Activated CD8-positive, alpha-beta memory T cell treated with anti-CD3 and anti-CD28 coated beads for 36 hours (primary cell): ENCODE data around the gene OPN1LW. TPM values are rescaled to one million over a fixed set of nuclear protein-coding genes. Genes with fewer than 3 reads are reported as not detected.
"Not testable (repeated sequence)": the region's sequence is repeated elsewhere in the genome, so short reads cannot be mapped to it uniquely, and the experiment has no call there.

Experiments used
- CTCF ChIA-PET: fragments of 350-600 bp; sonication (Branson Sonifier 250); formaldehyde crosslinking; loops from one replicate; lab custom pipeline; 2021; ENCODE audit warnings: antibody characterized with exemption; lab: Charles Lee
- POLR2A ChIA-PET: fragments of 350-600 bp; sonication (Branson Sonifier 250); formaldehyde crosslinking; loops from one replicate; lab custom pipeline; 2021; ENCODE audit warnings: antibody characterized with exemption; lab: Charles Lee
- total RNA-seq, 2 experiments: library from RNA; stranded (reverse); gene quantifications; one replicate each; pipeline ENCODE4 v1.2.3, GENCODE V29; 2021

OPN1LW gene
- total RNA-seq, 2 experiments from 2014 or later, result not detected

DNA sequence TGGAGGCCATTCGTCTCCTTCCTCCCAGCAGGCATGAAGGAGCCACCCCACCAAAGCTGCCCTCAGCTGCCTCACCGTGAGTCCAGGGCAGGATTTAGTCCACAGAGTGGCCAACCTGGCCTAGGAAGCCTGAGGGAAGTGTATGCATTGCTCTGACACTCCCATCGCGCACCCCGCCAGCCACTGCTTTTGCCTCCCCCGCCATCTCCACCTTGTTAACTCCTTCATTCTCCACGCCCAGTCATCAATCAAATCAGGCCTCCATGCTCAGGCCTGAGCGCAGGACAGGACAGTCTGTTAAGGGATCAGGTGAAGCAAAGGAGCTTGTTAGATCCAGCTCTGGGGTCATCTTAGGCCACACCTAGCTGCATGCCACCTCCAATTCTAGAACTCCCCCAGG, 48.8 kb downstream of the OPN1LW start:
- CTCF ChIA-PET, result not testable (repeated sequence)

DNA sequence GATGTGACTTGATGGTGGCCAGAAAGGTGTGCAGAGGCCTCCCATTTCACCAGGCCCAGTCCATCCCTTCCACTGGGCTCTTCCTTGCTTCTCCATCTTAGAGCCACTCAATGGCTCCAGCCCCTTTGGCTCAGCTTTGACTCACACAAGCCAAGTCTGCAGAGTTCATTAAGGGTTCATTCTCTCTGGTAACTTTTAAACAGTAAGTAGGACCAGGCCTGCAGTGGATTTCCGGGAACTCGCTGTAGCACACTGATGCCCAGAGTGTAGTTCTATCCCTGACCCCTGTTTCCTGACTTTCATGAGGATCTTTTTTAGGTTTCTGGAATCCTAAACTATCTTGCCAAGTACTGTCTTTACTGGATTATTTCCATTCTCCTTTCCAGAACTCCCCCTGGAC, 50.3 kb downstream of the OPN1LW start:
- POLR2A ChIA-PET, CTCF ChIA-PET: not testable (repeated sequence)

More for the DNA sequence above, 48.8 kb downstream of the OPN1LW start:
- POLR2A ChIA-PET, result not testable (repeated sequence)

DNA sequence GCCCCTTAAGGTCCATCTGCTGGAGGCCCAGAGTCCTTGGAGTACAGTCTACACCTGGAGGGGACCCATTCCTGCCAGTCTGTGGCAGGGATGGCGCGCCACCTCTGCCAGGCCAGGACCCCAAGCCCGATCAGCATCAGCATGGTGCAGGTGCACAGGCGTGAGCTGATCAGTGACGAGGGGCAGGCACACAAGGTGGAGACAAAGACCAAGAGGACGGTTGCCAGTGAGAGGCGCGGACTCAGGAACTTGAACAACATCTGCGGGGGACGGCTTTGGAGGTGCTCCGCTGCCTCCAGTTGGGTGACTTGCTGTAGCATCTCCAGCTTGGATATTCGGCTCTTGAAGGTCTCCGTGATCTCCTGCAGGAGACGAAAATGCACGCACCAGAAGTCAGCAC, 52.4 kb downstream of the OPN1LW start:
- POLR2A ChIA-PET, CTCF ChIA-PET: not testable (repeated sequence)

Other genes with a start within 250 kb of the OPN1LW start
- not detected for gene AVPR2, start 239.6 kb upstream of the OPN1LW start, total RNA-seq
- gene ARHGAP4, start 218.0 kb upstream of the OPN1LW start, total RNA-seq, result 100 to 1,000 TPM; 112 to 113 TPM
- 100 to 1,000 TPM; 166 to 167 TPM for gene NAA10, start 209.2 kb upstream of the OPN1LW start, total RNA-seq
- 1 to 10 TPM; 5.3 to 6.3 TPM for gene RENBP, start 199.6 kb upstream of the OPN1LW start, total RNA-seq
- 100 to 1,000 TPM; 136 to 142 TPM for gene HCFC1, start 172.4 kb upstream of the OPN1LW start, total RNA-seq
- 1 to 10 TPM; 3.5 to 4.0 TPM for gene TMEM187, start 171.5 kb upstream of the OPN1LW start, total RNA-seq
- 100 to 1,000 TPM; 201 to 202 TPM for gene IRAK1, start 124.3 kb upstream of the OPN1LW start, total RNA-seq
- gene MECP2, start 46.5 kb upstream of the OPN1LW start, total RNA-seq, result 10 to 100 TPM; 49.8 to 51.2 TPM
- not detected for gene OPN1MW, start 38.4 kb downstream of the OPN1LW start, total RNA-seq
- gene OPN1MW2, start 75.5 kb downstream of the OPN1LW start, total RNA-seq, result not detected
- not detected for gene OPN1MW3, start 113.3 kb downstream of the OPN1LW start, total RNA-seq
- gene TEX28, start 150.9 kb downstream of the OPN1LW start, total RNA-seq, result not detected
- under 1 TPM in 1 of 2 experiments, not detected in 1; 0.19 TPM for gene TKTL1, start 151.6 kb downstream of the OPN1LW start, total RNA-seq
- 1,000 to 10,000 TPM; 1,044 to 1,051 TPM for gene FLNA, start 230.4 kb downstream of the OPN1LW start, total RNA-seq
- 100 to 1,000 TPM; 108 to 109 TPM for gene EMD, start 235.1 kb downstream of the OPN1LW start, total RNA-seq